Caco-2 (cell line): ENCODE data around the gene AKNA. TPM values are rescaled to one million over a fixed set of nuclear protein-coding genes. Genes with fewer than 3 reads are reported as not detected.

ENCODE experiments used
- BruUV-seq: library from RNA; stranded (reverse); fragments of 400-500 nt; replicated peaks from 2 replicates; lab custom pipeline; 2021; lab: Mats Ljungman, UMichigan
- CTCF ChIA-PET: fragments of 300-600 bp; sonication (Branson Sonifier 250); formaldehyde crosslinking; loops from one replicate; lab custom pipeline; 2022; ENCODE audit warnings: antibody characterized with exemption; lab: Charles Lee
- POLR2A ChIA-PET: fragments of 300-600 bp; sonication (Branson Sonifier 250); formaldehyde crosslinking; loops from one replicate; lab custom pipeline; 2022; ENCODE audit warnings: antibody characterized with exemption; lab: Charles Lee
- DNase-seq, 2 experiments: peaks; one replicate each; pipeline versions ENCODE4 v3.0.0 to v3.0.0-alpha.2; 2020 to 2022
- H3K27me3 ChIP-seq: replicated peaks from 2 replicates; pipeline ENCODE4 v1.6.0; 2011; ENCODE audit warnings: low read length; ENCODE audit not compliant: control insufficient read depth, insufficient read depth
- H3K36me3 ChIP-seq: 2 replicates; pipeline ENCODE4 v1.5.1; 2011; ENCODE audit warnings: low read length; ENCODE audit not compliant: control insufficient read depth, insufficient read depth
- H3K4me1 ChIP-seq: fragments of 250-450 bp; sonication (Bioruptor Pico); 2 replicates; pipeline ENCODE4 v1.5.1; 2020; ENCODE audit warnings: mild to moderate bottlenecking
- H3K4me3 ChIP-seq: 2 replicates; pipeline ENCODE4 v1.5.1; 2011; ENCODE audit warnings: low read depth, mild to moderate bottlenecking, control low read depth, low read length
- H3K9me3 ChIP-seq: fragments of 250-450 bp; sonication (Bioruptor Pico); 2 replicates; pipeline ENCODE4 v1.5.1; 2020; ENCODE audit warnings: mild to moderate bottlenecking, moderate library complexity
- H3K27ac Mint-ChIP-seq: one replicate; pipeline ENCODE4 v1.8.0; 2022; ENCODE audit warnings: mixed read lengths; ENCODE audit not compliant: unreplicated experiment
- H3K27me3 Mint-ChIP-seq: one replicate; pipeline ENCODE4 v1.8.0; 2022; ENCODE audit warnings: mixed read lengths; ENCODE audit not compliant: insufficient read depth, unreplicated experiment
- H3K36me3 Mint-ChIP-seq: one replicate; pipeline ENCODE4 v1.8.0; 2022; ENCODE audit warnings: mild to moderate bottlenecking, mixed read lengths; ENCODE audit not compliant: insufficient read depth, unreplicated experiment
- H3K4me1 Mint-ChIP-seq: one replicate; pipeline ENCODE4 v1.8.0; 2022; ENCODE audit warnings: low read depth, mixed read lengths; ENCODE audit not compliant: unreplicated experiment
- H3K4me3 Mint-ChIP-seq: one replicate; pipeline ENCODE4 v1.8.0; 2022; ENCODE audit warnings: mild to moderate bottlenecking, moderate library complexity, mixed read lengths; ENCODE audit not compliant: unreplicated experiment
- H3K9me3 Mint-ChIP-seq: one replicate; pipeline ENCODE4 v1.8.0; 2022; ENCODE audit warnings: mixed read lengths; ENCODE audit not compliant: unreplicated experiment
- intact Hi-C: fragments of 100-400 bp; cut with micrococcal nuclease; formaldehyde crosslinking; loops from one replicate; pipeline ENCODE4 v1.10.0; 2022; ENCODE audit not compliant: unreplicated experiment
- total RNA-seq: library from RNA; stranded (reverse); gene quantifications from 2 replicates; pipeline ENCODE4 v1.2.3, GENCODE V29; 2022
- TF ChIP-seq, protein P1 (sequence below), 2 experiments: fragments of 200-600 bp in 1 of 2; IDR thresholded peaks; 1 replicate in 1 of 2; 2 replicates in 1 of 2; pipeline versions ENCODE4 v1.5.1 to v1.8.0; 2011 to 2022; ENCODE audit warnings: antibody characterized with exemption in 1 of 2, control low read depth in 1 of 2, inconsistent platforms in 1 of 2, low read depth in 1 of 2, low read length in 1 of 2, mild to moderate bottlenecking in 1 of 2, moderate library complexity in 1 of 2; ENCODE audit not compliant: insufficient read depth in 1 of 2, severe bottlenecking in 1 of 2, unreplicated experiment in 1 of 2

Gene AKNA
- total RNA-seq, 1 experiment from 2014 or later = 57.8 TPM

GRCh38 chr9:114303977-114304376 lies 83.8 kb downstream of the AKNA start:
- no peaks in the 10 kb centered on the region for H3K9me3 Mint-ChIP-seq
- Histone ChIP-seq H3K36me3 (no peaks in the 10 kb centered on the region; the same call in 1 of the 2 replicates), H3K9me3 (no peaks in the 10 kb centered on the region), H3K4me1 (no peaks in the 10 kb centered on the region), H3K4me3 (no peak overlapping the region), H3K27me3 (no peaks in the 10 kb centered on the region)
- no peak overlapping the region for H3K4me3 Mint-ChIP-seq
- intact Hi-C loops = no loop called here
- no TSS peak for BruUV-seq
- TF ChIP-seq, protein P1, sequence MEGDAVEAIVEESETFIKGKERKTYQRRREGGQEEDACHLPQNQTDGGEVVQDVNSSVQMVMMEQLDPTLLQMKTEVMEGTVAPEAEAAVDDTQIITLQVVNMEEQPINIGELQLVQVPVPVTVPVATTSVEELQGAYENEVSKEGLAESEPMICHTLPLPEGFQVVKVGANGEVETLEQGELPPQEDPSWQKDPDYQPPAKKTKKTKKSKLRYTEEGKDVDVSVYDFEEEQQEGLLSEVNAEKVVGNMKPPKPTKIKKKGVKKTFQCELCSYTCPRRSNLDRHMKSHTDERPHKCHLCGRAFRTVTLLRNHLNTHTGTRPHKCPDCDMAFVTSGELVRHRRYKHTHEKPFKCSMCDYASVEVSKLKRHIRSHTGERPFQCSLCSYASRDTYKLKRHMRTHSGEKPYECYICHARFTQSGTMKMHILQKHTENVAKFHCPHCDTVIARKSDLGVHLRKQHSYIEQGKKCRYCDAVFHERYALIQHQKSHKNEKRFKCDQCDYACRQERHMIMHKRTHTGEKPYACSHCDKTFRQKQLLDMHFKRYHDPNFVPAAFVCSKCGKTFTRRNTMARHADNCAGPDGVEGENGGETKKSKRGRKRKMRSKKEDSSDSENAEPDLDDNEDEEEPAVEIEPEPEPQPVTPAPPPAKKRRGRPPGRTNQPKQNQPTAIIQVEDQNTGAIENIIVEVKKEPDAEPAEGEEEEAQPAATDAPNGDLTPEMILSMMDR (IDR thresholded peaks at IDR 0.05; ENCODE audit: insufficient read depth in 1 of 2, low read depth in 1 of 2, low read length in 1 of 2, severe bottlenecking in 1 of 2, unreplicated experiment in 1 of 2) = no peak
- no peak overlapping the region for H3K27ac Mint-ChIP-seq
- no peaks in the 10 kb centered on the region for H3K4me1 Mint-ChIP-seq
- no peak for DNase-seq
- ChIA-PET POLR2A (no interaction called here), CTCF (interaction anchor here (0.9 kb wide), 1 partner anchor 196 kb away, joined by 3 read pairs; no protein-coding TSS in a partner anchor)
- peaks cover 11% of the 10 kb centered on the region for H3K36me3 Mint-ChIP-seq
- no peaks in the 10 kb centered on the region for H3K27me3 Mint-ChIP-seq

- no peak overlapping the region for H3K4me3 ChIP-seq
- no TSS peak for BruUV-seq
- POLR2A ChIA-PET = no interaction called here
- peaks cover 11% of the 10 kb centered on the region for H3K36me3 Mint-ChIP-seq
- no peak for DNase-seq
- no peaks in the 10 kb centered on the region for H3K9me3 Mint-ChIP-seq
- no peak overlapping the region for H3K4me3 Mint-ChIP-seq
- TF ChIP-seq, protein P1 (IDR thresholded peaks at IDR 0.05; ENCODE audit: insufficient read depth in 1 of 2, low read depth in 1 of 2, low read length in 1 of 2, severe bottlenecking in 1 of 2, unreplicated experiment in 1 of 2) = no peak
- no peaks in the 10 kb centered on the region for H3K4me1 ChIP-seq
- no peaks in the 10 kb centered on the region for H3K4me1 Mint-ChIP-seq
- no peaks in the 10 kb centered on the region for H3K9me3 ChIP-seq
- intact Hi-C loops = no loop called here
- H3K27me3 Mint-ChIP-seq = no peaks in the 10 kb centered on the region
- H3K27me3 ChIP-seq = no peaks in the 10 kb centered on the region
- H3K36me3 ChIP-seq = no peaks in the 10 kb centered on the region; the same call in 1 of the 2 replicates
- CTCF ChIA-PET = interaction anchor here (0.6 kb wide), 1 partner anchor 195 kb away, joined by 3 read pairs; no protein-coding TSS in a partner anchor
- no peak overlapping the region for H3K27ac Mint-ChIP-seq
Measured at GRCh38 chr9:114303571-114303970, 84.2 kb downstream of the AKNA start.

DNA sequence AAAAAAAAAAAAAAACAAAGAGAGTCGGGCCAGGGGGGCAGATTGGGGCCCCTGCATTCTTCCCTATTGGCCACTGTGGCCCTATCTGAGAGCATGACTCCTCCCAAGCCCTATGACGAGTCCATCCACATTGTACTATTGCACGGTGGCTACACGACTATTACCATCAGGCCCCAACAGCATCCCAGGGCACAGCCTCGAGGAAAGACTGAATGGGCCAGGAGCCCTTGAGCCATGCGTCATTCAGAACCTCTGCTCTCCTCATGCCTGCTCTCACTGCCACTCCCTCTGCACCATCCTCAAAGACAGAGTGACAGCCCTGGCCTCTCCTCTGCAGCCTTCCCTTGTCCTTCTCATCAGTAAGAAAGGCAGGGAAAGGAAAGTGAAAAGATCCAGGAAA lies 85.1 kb downstream of the AKNA start:
- CTCF ChIA-PET = no interaction called here
- BruUV-seq = no TSS peak
- no peak for DNase-seq
- no peaks in the 10 kb centered on the region; the same call in 1 of the 2 replicates for H3K36me3 ChIP-seq
- Mint-ChIP-seq H3K27ac (no peak overlapping the region), H3K27me3 (no peaks in the 10 kb centered on the region), H3K4me3 (no peak overlapping the region), H3K4me1 (no peaks in the 10 kb centered on the region), H3K36me3 (peaks cover 11% of the 10 kb centered on the region), H3K9me3 (no peaks in the 10 kb centered on the region)
- TF ChIP-seq, protein P1 (IDR thresholded peaks at IDR 0.05; ENCODE audit: insufficient read depth in 1 of 2, low read depth in 1 of 2, low read length in 1 of 2, severe bottlenecking in 1 of 2, unreplicated experiment in 1 of 2) = no peak
- intact Hi-C loops = no loop called here
- H3K4me3 ChIP-seq = no peak overlapping the region
- POLR2A ChIA-PET = no interaction called here
- no peaks in the 10 kb centered on the region for H3K4me1 ChIP-seq
- H3K9me3 ChIP-seq = no peaks in the 10 kb centered on the region
- H3K27me3 ChIP-seq = no peaks in the 10 kb centered on the region
